Hippocampal formation (tissue), 2 donors: Measurements from ENCODE around the gene MACO1.

Source experiments
- DNase-seq, 2 donors: peaks; one replicate each; lab custom pipeline; 2025; lab: John Stamatoyannopoulos, UW

The MACO1 gene

GRCh38 chr1:25523542-25523941 lies 92.8 kb downstream of the MACO1 start:
- DNase-seq: no peak

- DNase-seq: peak in 1 of 2 donors; percentile 31
These were observed 94.1 kb downstream of the MACO1 start for GRCh38 chr1:25524568-25525360.

- DNase-seq: no peak
These were observed 94.6 kb downstream of the MACO1 start for GRCh38 chr1:25525361-25525688.

GRCh38 chr1:25526753-25527152 lies 96.1 kb downstream of the MACO1 start:
- DNase-seq: no peak

- no peak for DNase-seq
These were observed 96.6 kb downstream of the MACO1 start for GRCh38 chr1:25527226-25527846.

GRCh38 chr1:25527946-25528595 lies 97.4 kb downstream of the MACO1 start:
- no peak for DNase-seq

- no peak for DNase-seq
These were observed 98.3 kb downstream of the MACO1 start for GRCh38 chr1:25528881-25529517.

GRCh38 chr1:25529518-25530185 lies 99.0 kb downstream of the MACO1 start:
- DNase-seq: no peak

- no peak for DNase-seq
These were observed 99.7 kb downstream of the MACO1 start for GRCh38 chr1:25530186-25531081.

- no peak for DNase-seq
These were observed 100.4 kb downstream of the MACO1 start for GRCh38 chr1:25531082-25531461.

GRCh38 chr1:25532970-25533369 lies 102.3 kb downstream of the MACO1 start:
- DNase-seq: no peak

- no peak for DNase-seq
These were observed 103.2 kb downstream of the MACO1 start for GRCh38 chr1:25533775-25534409.

- no peak for DNase-seq
These were observed 103.7 kb downstream of the MACO1 start for GRCh38 chr1:25534410-25534788.

- DNase-seq: no peak
These were observed 105.4 kb downstream of the MACO1 start for GRCh38 chr1:25536124-25536523.

GRCh38 chr1:25537153-25537831 lies 106.6 kb downstream of the MACO1 start:
- DNase-seq: no peak

GRCh38 chr1:25538191-25538767 lies 107.6 kb downstream of the MACO1 start:
- DNase-seq: no peak

GRCh38 chr1:25540750-25541342 lies 110.1 kb downstream of the MACO1 start:
- no peak for DNase-seq

- DNase-seq: no peak
These were observed 110.7 kb downstream of the MACO1 start for GRCh38 chr1:25541425-25541824.
